Type B pancreatic cell (in vitro differentiated cells): Measurements from ENCODE around the gene IGFBP7. TPM values are rescaled to one million over a fixed set of nuclear protein-coding genes. Genes with fewer than 3 reads are reported as not detected.

Experiments
- DNase-seq: peaks from one replicate; pipeline ENCODE4 v3.0.0; 2021; ENCODE audit warnings: mixed read lengths; ENCODE audit not compliant: unreplicated experiment; ENCODE audit errors: extremely low spot score
- H3K27ac Mint-ChIP-seq: 2 replicates; pipeline ENCODE4 v1.8.0; 2021; ENCODE audit warnings: mild to moderate bottlenecking, mixed read lengths
- H3K27me3 Mint-ChIP-seq: 2 replicates; pipeline ENCODE4 v1.8.0; 2021; ENCODE audit warnings: mixed read lengths
- H3K36me3 Mint-ChIP-seq: 2 replicates; pipeline ENCODE4 v1.8.0; 2021; ENCODE audit warnings: mixed read lengths
- H3K4me1 Mint-ChIP-seq: one replicate; pipeline ENCODE4 v1.8.0; 2021; ENCODE audit warnings: mixed read lengths; ENCODE audit not compliant: unreplicated experiment
- H3K4me3 Mint-ChIP-seq: 2 replicates; pipeline ENCODE4 v1.8.0; 2021; ENCODE audit warnings: mild to moderate bottlenecking, mixed read lengths
- H3K9me3 Mint-ChIP-seq: 2 replicates; pipeline ENCODE4 v1.8.0; 2021; ENCODE audit warnings: mixed read lengths
- CTCF ChIP-seq: fragments of 200-600 bp; sonication (generic); conservative IDR thresholded peaks from 2 replicates; pipeline ENCODE4 v1.5.0; 2021; ENCODE audit warnings: antibody characterized with exemption, mild to moderate bottlenecking
- total RNA-seq: library from RNA; stranded (reverse); gene quantifications from 2 replicates; pipeline ENCODE4 v1.2.1, GENCODE V29; 2021; ENCODE audit warnings: low replicate concordance

IGFBP7 gene
- total RNA-seq, 1 donor from 2014 or later, result 108 TPM

GRCh38 chr4:57044996-57045395, 65.2 kb downstream of the IGFBP7 start:
- H3K27ac Mint-ChIP-seq, result no peak overlapping the region
- TF ChIP-seq CTCF, result no peak
- peaks cover 6% of the 10 kb centered on the region for H3K9me3 Mint-ChIP-seq
- H3K36me3 Mint-ChIP-seq, result peaks cover 5% of the 10 kb centered on the region
- peaks cover 29% of the 10 kb centered on the region for H3K4me1 Mint-ChIP-seq
- no peaks in the 10 kb centered on the region for H3K27me3 Mint-ChIP-seq
- no peak for DNase-seq
- H3K4me3 Mint-ChIP-seq, result no peak overlapping the region

DNA sequence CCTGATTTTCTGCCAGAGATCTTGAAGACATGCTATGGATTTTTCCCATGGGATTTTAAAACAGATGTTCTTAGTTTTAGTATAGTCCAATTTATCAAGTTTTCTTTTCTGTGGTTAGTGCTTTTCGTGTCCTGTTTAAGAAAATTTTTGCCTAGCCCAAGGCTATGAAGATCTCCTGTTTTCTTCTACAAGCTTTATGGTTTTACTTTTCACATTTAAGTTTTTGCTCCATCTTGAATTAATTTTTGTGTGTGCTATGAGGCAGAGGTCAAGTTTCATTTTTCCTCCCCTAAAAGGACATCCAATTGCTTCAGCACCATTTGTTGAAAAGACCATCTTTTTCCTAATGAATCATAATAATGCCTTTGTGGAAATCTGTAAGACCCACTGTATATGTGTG, 65.9 kb downstream of the IGFBP7 start:
- Mint-ChIP-seq H3K27ac (no peak overlapping the region), H3K27me3 (no peaks in the 10 kb centered on the region), H3K36me3 (peaks cover 5% of the 10 kb centered on the region), H3K4me1 (peaks cover 34% of the 10 kb centered on the region), H3K9me3 (peaks cover 6% of the 10 kb centered on the region), H3K4me3 (peak overlapping the region; percentile 23)
- no peak for DNase-seq
- no peak for TF ChIP-seq CTCF

- H3K27ac Mint-ChIP-seq, result peak overlapping the region; percentile 36
- H3K4me3 Mint-ChIP-seq, result peak overlapping the region; percentile 23
- DNase-seq, result no peak
- peaks cover 5% of the 10 kb centered on the region for H3K36me3 Mint-ChIP-seq
- peaks cover 37% of the 10 kb centered on the region for H3K4me1 Mint-ChIP-seq
- TF ChIP-seq CTCF, result no peak
- peaks cover 6% of the 10 kb centered on the region for H3K9me3 Mint-ChIP-seq
- no peaks in the 10 kb centered on the region for H3K27me3 Mint-ChIP-seq
Measured at GRCh38 chr4:57043347-57044251, 66.6 kb downstream of the IGFBP7 start.

GRCh38 chr4:57042711-57043169, 67.4 kb downstream of the IGFBP7 start:
- Mint-ChIP-seq H3K27me3 (no peaks in the 10 kb centered on the region), H3K36me3 (peaks cover 5% of the 10 kb centered on the region), H3K4me1 (peaks cover 44% of the 10 kb centered on the region), H3K9me3 (peaks cover 6% of the 10 kb centered on the region), H3K4me3 (no peak overlapping the region), H3K27ac (no peak overlapping the region)
- no peak for DNase-seq
- no peak for TF ChIP-seq CTCF

DNA sequence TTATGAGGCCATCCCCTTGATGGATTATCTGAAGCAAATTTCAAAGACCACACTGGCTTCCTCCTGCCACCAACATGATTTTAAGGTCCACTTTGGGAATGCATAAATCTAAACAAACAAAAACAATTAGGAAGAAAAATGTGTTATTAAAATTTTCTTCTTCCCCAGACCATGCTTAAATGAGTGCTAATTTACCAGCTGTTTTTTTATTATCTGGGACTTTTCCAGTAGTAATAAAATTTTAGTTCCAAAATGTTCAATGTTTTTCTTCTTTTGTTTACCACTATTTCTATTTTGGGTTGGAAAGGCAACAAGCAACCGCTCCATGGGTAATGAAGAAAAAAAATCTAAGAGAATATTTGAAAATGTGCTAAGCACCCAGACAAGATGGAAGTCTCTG, 69.2 kb downstream of the IGFBP7 start:
- no peak overlapping the region for H3K4me3 Mint-ChIP-seq
- no peaks in the 10 kb centered on the region for H3K9me3 Mint-ChIP-seq
- TF ChIP-seq CTCF, result no peak
- H3K4me1 Mint-ChIP-seq, result peaks cover 41% of the 10 kb centered on the region
- H3K36me3 Mint-ChIP-seq, result no peaks in the 10 kb centered on the region
- DNase-seq, result no peak
- H3K27me3 Mint-ChIP-seq, result no peaks in the 10 kb centered on the region
- no peak overlapping the region for H3K27ac Mint-ChIP-seq
